IMR-90 (cell line): ENCODE results near the gene ZFR2.

Experiments used
- FOS ChIP-seq: fragments of 150-350 bp; IDR thresholded peaks from 2 replicates; pipeline ENCODE4 v1.6.1; 2016; ENCODE audit warnings: low read depth, low read length
- POLR2A ChIP-seq: IDR thresholded peaks from 2 replicates; pipeline ENCODE4 v1.6.1; 2012; ENCODE audit warnings: mild to moderate bottlenecking, low read depth, low read length

DNA sequence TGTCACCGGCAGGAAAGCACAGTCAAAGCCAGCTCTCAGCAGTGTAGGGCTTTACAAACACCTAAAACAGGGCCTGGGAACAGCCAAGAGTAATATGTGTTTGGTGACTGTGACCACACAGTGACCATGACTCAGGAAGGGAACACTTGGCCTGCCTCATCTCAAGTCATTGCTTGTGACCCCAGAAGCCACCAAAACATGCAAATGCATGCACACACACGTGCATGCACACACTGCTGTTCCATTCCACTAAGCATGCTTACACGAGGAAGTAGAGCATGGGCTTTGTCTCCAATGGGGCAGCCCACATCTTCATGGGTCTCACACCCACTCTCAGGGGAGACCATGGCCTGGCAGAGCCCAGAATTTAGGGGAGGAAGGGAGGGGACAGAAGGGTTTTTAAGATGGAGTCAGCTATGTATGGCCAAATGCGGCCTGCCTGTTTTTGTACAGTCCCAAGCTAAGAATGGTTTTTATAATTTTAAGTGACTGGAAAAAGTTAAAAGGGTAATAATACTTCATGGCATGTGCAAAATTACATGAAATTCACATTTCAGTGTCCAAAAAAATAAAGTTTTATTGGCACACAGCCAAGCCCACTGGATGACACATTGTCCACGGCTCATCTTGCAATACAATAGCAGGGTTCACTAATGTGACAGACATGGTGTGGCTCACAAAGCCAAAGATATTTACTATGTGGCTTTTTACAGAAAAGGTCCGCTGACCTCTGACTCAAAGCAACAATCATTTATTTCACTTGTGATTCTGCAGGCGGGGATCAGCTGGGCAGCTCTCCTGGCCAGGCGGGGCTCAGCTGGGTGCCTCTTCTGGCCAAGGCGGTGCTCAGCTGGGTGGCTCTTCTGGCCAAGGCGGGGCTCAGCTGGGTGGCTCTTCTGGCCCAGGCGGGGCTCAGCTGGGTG, 17.3 kb downstream of the ZFR2 start:
- TF ChIP-seq FOS = no peak
- TF ChIP-seq POLR2A = no peak
